ENCODE measurements around the gene SCMH1.

SCMH1 gene

DNA sequence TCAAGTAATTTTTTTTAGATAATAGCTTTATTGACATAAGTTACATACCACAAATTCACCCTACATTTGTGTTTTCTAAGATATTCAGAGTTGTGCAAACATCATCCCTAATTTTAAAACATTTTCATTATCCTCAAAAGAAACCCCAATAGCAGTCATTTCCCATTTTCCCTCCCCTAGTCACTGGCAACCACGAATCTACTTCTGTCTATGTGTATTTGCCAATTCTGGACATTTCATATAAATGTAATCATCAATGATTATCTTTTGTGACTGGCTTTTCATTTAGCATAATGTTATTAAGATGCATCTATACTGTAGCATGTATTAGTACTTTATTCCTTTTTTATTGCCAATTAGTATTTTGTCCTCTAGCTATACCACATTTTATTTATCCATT, 131.8 kb downstream of the SCMH1 start:
- Histone ChIP-seq H3K4me3 (ENCODE audit: low read length) (peak overlapping the region; percentile 55), H3K36me3 (ENCODE audit: control insufficient read depth, insufficient read depth, low read length, severe bottlenecking) (peaks cover 9% of the 10 kb centered on the region), H3K9me3 (ENCODE audit: control insufficient read depth, low read length) (no peaks in the 10 kb centered on the region), H3K27me3 (replicated peaks; ENCODE audit: control insufficient read depth, insufficient read depth, low read length) (no peaks in the 10 kb centered on the region), H3K4me1 (ENCODE audit: control insufficient read depth, insufficient read depth, low read length) (peaks cover 27% of the 10 kb centered on the region), H3K9ac (ENCODE audit: low read length) (peak overlapping the region; percentile 47)
- DNase-seq (ENCODE audit: low read depth), result no peak

DNA sequence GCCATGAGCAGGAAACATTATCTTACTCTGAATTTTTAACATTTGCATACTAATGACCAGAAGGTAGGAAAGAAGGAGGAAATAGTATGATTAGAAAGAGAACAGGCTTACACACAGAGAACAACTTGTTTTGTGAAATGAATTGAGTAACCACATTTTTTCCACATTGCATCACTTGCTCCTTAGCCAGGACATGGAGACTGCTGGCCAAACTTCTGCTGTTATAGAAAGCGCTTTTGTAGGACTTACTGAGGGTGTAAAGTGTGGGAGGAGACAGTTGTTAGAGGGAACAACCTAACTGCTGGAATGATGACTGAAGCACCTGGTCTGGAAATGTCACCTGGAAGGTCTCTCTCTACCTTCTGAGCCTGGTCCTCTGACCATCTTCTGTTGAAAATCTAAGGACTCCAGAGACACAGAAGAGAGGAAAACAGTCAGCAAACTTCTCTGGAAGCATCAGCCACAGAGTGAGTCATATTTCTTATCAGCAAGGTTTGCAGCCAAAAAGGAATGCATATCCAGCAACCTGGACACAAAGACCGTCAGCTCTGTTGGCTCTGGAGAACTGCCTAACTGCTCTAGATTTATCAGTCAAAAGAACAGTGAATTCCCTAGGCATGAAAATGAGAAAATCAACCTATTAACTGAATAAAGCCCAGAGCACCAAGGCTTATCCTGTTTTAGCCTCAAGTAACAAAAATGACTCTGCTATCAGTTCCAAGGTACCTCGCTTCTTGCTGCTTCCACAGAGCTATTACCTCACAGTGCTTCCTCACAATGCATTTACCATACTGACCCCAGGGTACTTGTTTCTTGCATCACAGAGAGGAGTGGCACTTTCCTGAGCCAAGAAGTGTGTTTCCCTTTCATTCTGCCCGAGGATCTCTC, 132.6 kb downstream of the SCMH1 start:
- Histone ChIP-seq H3K27me3 (replicated peaks; ENCODE audit: control insufficient read depth, insufficient read depth, low read length) (no peaks in the 10 kb centered on the region), H3K36me3 (ENCODE audit: control insufficient read depth, insufficient read depth, low read length, severe bottlenecking) (peaks cover 9% of the 10 kb centered on the region), H3K9me3 (ENCODE audit: control insufficient read depth, low read length) (no peaks in the 10 kb centered on the region), H3K9ac (ENCODE audit: low read length) (peak overlapping the region; percentile 47), H3K4me3 (ENCODE audit: low read length) (peak overlapping the region; percentile 55), H3K4me1 (ENCODE audit: control insufficient read depth, insufficient read depth, low read length) (peaks cover 27% of the 10 kb centered on the region)
- peak; percentile 96 for DNase-seq (ENCODE audit: low read depth)

DNA sequence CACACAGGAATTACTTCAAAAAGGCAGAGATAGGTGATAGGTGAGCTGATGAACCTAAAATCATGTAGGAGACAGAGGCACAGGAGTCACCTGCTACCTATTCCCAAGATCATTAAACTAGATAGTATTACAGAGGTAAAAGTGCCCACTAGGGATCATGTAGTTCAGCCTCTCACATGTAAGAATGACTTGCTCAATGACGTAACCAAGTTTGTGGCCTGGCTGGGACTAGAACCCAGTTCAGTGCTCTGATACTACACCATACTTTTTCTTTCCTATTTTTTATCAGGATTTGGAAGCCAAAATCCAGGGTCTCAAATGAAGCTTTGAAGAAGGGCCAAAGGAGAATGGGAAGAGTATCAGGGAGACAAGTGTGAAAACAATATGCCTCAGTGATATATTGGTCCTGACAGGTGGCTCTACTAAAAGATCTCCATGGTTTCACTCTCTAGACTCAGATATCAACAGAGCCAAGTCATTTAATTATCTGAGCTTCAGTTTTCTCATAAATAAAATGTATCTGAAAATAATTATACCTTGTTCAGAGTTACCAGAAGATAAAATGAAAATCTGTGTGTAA, 133.3 kb downstream of the SCMH1 start:
- H3K36me3 ChIP-seq (ENCODE audit: control insufficient read depth, insufficient read depth, low read length, severe bottlenecking), result peaks cover 9% of the 10 kb centered on the region
- DNase-seq (ENCODE audit: low read depth), result peak; percentile 46

DNA sequence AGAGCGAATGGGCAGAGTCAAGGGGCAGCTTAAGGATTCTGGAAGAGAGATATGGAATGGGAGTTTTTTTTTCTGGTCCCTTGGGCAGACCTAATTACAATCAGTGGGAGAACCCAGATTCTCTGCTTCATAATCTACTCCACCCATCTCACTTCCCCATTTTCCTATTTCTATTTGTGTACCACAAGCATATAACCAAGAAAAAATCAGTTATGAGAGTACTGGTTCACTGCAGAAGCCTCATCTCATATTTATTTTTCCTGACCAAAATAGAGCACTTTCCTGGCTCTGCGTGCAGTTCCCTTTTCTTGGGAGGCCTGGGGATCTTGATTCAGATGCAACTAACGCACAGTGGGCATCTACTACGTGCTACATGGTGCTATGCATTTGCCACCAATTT, 138.3 kb downstream of the SCMH1 start:
- no peak for DNase-seq (ENCODE audit: low read depth)

More for the DNA sequence above, 133.3 kb downstream of the SCMH1 start:
- Histone ChIP-seq H3K27me3 (replicated peaks; ENCODE audit: control insufficient read depth, insufficient read depth, low read length) (no peaks in the 10 kb centered on the region), H3K4me1 (ENCODE audit: control insufficient read depth, insufficient read depth, low read length) (peaks cover 27% of the 10 kb centered on the region), H3K9ac (ENCODE audit: low read length) (no peak overlapping the region), H3K4me3 (ENCODE audit: low read length) (peak overlapping the region; percentile 55), H3K9me3 (ENCODE audit: control insufficient read depth, low read length) (no peaks in the 10 kb centered on the region)

DNA sequence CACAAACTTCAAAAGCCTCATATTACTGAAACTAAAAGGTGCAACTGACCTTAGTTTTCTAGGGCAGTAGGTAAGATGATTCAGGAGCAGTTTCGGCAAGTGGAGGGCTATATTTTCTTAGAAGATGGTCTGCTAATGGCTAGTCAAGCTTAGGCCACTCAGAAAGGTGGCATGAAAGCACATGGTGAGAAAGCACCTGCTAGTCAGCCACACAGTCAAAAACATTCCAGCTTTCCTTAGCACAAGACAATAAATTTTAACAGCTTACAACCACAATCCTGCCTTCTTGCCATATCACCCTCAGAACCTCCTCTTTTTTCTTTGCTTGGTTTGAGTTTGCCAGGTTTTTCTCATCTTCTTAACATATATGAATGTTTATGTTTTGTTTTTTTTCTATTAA, 139.5 kb downstream of the SCMH1 start:
- H3K4me3 ChIP-seq (ENCODE audit: low read length), result peak overlapping the region; percentile 12
- no peak for DNase-seq (ENCODE audit: low read depth)
- H3K27me3 ChIP-seq (replicated peaks; ENCODE audit: control insufficient read depth, insufficient read depth, low read length), result no peaks in the 10 kb centered on the region
- no peaks in the 10 kb centered on the region for H3K36me3 ChIP-seq (ENCODE audit: control insufficient read depth, insufficient read depth, low read length, severe bottlenecking)
- H3K9ac ChIP-seq (ENCODE audit: low read length), result no peak overlapping the region
- H3K9me3 ChIP-seq (ENCODE audit: control insufficient read depth, low read length), result no peaks in the 10 kb centered on the region
- H3K4me1 ChIP-seq (ENCODE audit: control insufficient read depth, insufficient read depth, low read length), result peaks cover 21% of the 10 kb centered on the region

More for the DNA sequence above, 138.3 kb downstream of the SCMH1 start:
- H3K4me1 ChIP-seq (ENCODE audit: control insufficient read depth, insufficient read depth, low read length), result peaks cover 28% of the 10 kb centered on the region
- H3K9ac ChIP-seq (ENCODE audit: low read length), result no peak overlapping the region
- no peaks in the 10 kb centered on the region for H3K9me3 ChIP-seq (ENCODE audit: control insufficient read depth, low read length)
- no peak overlapping the region for H3K4me3 ChIP-seq (ENCODE audit: low read length)
- H3K36me3 ChIP-seq (ENCODE audit: control insufficient read depth, insufficient read depth, low read length, severe bottlenecking), result no peaks in the 10 kb centered on the region
- no peaks in the 10 kb centered on the region for H3K27me3 ChIP-seq (replicated peaks; ENCODE audit: control insufficient read depth, insufficient read depth, low read length)

DNA sequence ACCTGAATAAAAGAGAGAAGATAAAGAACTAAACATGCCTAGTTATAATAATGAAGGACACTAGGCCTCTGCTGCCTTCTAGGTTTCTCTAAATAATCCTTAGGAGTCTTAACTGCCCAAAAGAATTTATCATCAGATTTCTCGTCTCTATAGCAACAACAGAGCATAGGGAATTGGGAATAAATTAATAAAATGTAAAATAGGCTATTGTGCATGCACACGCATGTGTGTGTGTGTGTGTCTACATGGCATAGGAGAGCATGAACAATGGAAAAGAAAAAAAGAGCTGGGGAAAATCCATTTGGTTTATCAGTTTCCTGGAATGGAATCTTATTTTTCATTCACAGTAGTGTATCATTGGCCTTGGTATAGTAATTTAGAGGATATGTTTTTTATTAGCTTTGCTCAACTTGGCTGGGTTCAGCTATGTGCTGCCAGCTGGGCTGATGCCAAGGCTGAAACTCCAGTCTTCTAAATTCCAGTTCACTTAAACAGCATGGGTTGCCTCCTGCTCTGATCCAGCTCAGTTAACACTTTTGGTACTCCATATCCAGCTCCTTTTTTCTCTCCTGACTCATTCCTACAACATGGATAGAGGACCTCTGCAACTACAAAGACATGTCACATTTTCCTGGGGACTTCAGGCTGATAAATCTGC, 140.0 kb downstream of the SCMH1 start:
- Histone ChIP-seq H3K27me3 (replicated peaks; ENCODE audit: control insufficient read depth, insufficient read depth, low read length) (no peaks in the 10 kb centered on the region), H3K9me3 (ENCODE audit: control insufficient read depth, low read length) (no peaks in the 10 kb centered on the region), H3K9ac (ENCODE audit: low read length) (no peak overlapping the region), H3K4me1 (ENCODE audit: control insufficient read depth, insufficient read depth, low read length) (peaks cover 21% of the 10 kb centered on the region), H3K36me3 (ENCODE audit: control insufficient read depth, insufficient read depth, low read length, severe bottlenecking) (no peaks in the 10 kb centered on the region), H3K4me3 (ENCODE audit: low read length) (peak overlapping the region; percentile 12)
- peak; percentile 96 for DNase-seq (ENCODE audit: low read depth)

DNA sequence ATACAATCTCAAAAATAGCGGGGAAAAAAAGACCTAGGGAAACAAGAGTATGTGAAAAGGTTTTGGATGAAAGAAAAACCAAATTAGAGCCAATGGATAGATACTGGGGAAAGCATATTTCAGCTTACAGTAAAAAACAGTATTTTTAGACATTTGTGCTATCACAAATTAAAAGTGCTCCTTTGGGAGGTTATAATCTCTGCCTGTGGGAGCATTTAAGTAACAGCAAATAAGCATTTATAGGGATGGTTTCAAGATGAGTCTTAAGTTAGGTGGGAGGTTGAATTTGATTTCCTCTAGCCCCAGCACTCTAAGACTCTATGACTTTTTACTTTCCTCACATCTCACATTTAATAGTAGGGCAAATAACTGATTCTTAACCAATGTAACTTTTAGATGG, 141.0 kb downstream of the SCMH1 start:
- peak overlapping the region; percentile 27 for H3K4me3 ChIP-seq (ENCODE audit: low read length)
- H3K36me3 ChIP-seq (ENCODE audit: control insufficient read depth, insufficient read depth, low read length, severe bottlenecking), result no peaks in the 10 kb centered on the region
- no peak overlapping the region for H3K9ac ChIP-seq (ENCODE audit: low read length)
- peaks cover 21% of the 10 kb centered on the region for H3K4me1 ChIP-seq (ENCODE audit: control insufficient read depth, insufficient read depth, low read length)
- DNase-seq (ENCODE audit: low read depth), result no peak
- H3K9me3 ChIP-seq (ENCODE audit: control insufficient read depth, low read length), result no peaks in the 10 kb centered on the region
- H3K27me3 ChIP-seq (replicated peaks; ENCODE audit: control insufficient read depth, insufficient read depth, low read length), result no peaks in the 10 kb centered on the region

DNA sequence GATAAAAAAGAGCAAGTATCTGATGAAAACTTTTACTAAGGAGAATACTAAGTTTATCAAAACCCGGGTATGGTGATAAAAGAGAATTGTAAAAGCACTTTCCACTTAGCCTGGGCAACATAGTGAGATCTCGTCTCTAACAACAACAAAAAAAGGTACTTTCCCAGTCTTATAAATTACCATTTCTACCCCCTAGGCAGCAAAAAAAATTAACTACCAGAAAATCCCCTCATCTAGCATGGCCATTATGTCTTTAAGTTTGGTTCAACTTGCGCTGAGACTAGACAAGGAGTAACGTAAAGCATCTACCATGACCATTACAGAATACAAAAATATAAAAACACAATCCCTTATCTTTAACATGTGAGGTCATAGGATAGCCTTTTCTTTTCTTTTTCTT, 141.9 kb downstream of the SCMH1 start:
- H3K27me3 ChIP-seq (replicated peaks; ENCODE audit: control insufficient read depth, insufficient read depth, low read length), result no peaks in the 10 kb centered on the region
- DNase-seq (ENCODE audit: low read depth), result no peak
- H3K9ac ChIP-seq (ENCODE audit: low read length), result no peak overlapping the region
- H3K9me3 ChIP-seq (ENCODE audit: control insufficient read depth, low read length), result no peaks in the 10 kb centered on the region
- H3K4me1 ChIP-seq (ENCODE audit: control insufficient read depth, insufficient read depth, low read length), result peaks cover 21% of the 10 kb centered on the region
- no peak overlapping the region for H3K4me3 ChIP-seq (ENCODE audit: low read length)
- H3K36me3 ChIP-seq (ENCODE audit: control insufficient read depth, insufficient read depth, low read length, severe bottlenecking), result no peaks in the 10 kb centered on the region

DNA sequence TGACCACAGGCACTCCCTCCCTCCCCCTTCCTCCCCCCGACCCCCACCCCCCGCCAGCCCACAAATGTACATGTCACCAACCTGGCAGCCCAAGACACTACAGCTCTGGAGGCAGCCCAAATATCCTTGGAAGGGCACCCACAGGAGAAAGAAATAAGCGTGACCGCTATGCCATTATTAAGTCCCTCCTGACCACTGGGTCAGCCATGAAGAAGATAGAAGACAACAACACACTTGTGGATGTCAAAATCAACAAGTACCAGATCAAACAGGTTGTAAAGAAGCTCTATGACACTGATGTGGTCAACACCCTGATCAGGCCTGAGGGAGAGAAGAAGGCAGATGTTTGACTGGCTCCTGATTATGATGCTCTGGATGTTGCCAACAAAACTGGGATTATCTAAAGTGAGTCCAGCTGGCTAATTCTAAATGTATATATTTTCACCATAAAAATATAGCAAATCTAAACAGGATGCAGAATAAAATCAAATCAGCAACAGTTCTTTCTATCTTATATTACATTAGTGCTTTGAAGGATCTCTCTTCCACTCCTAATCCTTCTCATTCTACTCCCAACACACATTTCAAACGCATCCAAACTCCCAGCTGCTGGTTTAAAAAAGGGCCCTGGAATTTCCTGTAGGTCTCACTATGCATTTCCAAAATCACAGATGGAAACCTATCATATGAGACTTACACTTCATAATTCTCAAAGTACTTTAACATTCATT, 143.2 kb downstream of the SCMH1 start:
- H3K4me1 ChIP-seq (ENCODE audit: control insufficient read depth, insufficient read depth, low read length), result peaks cover 21% of the 10 kb centered on the region
- no peak overlapping the region for H3K4me3 ChIP-seq (ENCODE audit: low read length)
- H3K36me3 ChIP-seq (ENCODE audit: control insufficient read depth, insufficient read depth, low read length, severe bottlenecking), result no peaks in the 10 kb centered on the region
- H3K9me3 ChIP-seq (ENCODE audit: control insufficient read depth, low read length), result no peaks in the 10 kb centered on the region
- H3K27me3 ChIP-seq (replicated peaks; ENCODE audit: control insufficient read depth, insufficient read depth, low read length), result no peaks in the 10 kb centered on the region
- no peak overlapping the region for H3K9ac ChIP-seq (ENCODE audit: low read length)
- DNase-seq (ENCODE audit: low read depth), result no peak

DNA sequence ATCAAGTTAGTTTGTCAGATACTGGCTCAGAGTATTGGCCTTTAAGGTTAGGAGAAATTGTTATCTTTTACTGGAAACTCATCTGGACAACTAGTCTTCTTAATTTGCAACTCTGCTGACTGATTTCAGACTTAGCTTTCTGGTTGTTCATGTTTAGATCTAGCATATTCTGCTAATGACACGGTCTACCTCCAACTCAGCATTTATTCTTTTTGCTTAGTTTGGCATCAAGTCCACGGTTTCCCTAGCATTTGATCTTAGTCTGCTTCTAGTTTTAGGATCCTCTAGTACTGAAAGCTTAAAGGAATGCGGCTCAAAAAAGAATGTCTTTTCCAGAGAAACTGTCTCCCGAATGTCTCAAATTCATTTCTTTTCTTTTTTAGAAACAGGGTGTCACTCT, 145.0 kb downstream of the SCMH1 start:
- no peaks in the 10 kb centered on the region for H3K9me3 ChIP-seq (ENCODE audit: control insufficient read depth, low read length)
- peak; percentile 53 for DNase-seq (ENCODE audit: low read depth)
- H3K36me3 ChIP-seq (ENCODE audit: control insufficient read depth, insufficient read depth, low read length, severe bottlenecking), result no peaks in the 10 kb centered on the region
- no peak overlapping the region for H3K9ac ChIP-seq (ENCODE audit: low read length)
- no peak overlapping the region for H3K4me3 ChIP-seq (ENCODE audit: low read length)
- peaks cover 14% of the 10 kb centered on the region for H3K4me1 ChIP-seq (ENCODE audit: control insufficient read depth, insufficient read depth, low read length)
- H3K27me3 ChIP-seq (replicated peaks; ENCODE audit: control insufficient read depth, insufficient read depth, low read length), result no peaks in the 10 kb centered on the region

DNA sequence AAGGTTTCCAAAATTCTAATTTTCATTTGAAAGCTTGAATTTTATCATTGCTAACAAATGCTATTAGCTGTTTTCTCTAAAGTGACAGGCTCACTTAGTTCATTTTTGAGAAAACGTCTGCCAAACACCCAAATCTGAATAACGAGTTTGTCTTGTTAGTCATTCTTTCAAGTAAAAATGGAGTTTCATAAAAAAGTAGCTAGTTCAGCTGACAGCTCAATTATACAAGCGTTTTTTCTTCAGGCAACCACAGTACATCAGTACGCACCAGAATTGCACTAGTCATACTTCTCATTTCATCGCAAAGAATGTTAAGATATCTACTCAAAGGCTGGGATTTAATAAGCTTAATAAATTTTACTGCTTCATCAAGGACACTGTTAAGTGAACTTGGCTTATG, 148.3 kb downstream of the SCMH1 start:
- H3K36me3 ChIP-seq (ENCODE audit: control insufficient read depth, insufficient read depth, low read length, severe bottlenecking), result no peaks in the 10 kb centered on the region
- no peak overlapping the region for H3K4me3 ChIP-seq (ENCODE audit: low read length)
- no peaks in the 10 kb centered on the region for H3K4me1 ChIP-seq (ENCODE audit: control insufficient read depth, insufficient read depth, low read length)
- no peak for DNase-seq (ENCODE audit: low read depth)
- H3K9ac ChIP-seq (ENCODE audit: low read length), result no peak overlapping the region
- H3K27me3 ChIP-seq (replicated peaks; ENCODE audit: control insufficient read depth, insufficient read depth, low read length), result no peaks in the 10 kb centered on the region
- H3K9me3 ChIP-seq (ENCODE audit: control insufficient read depth, low read length), result no peaks in the 10 kb centered on the region
